Activated T-helper 17 cell treated with anti-CD3 and anti-CD28 coated beads, Interleukin-2, amount 50 U/mL, for 72 hours (primary cell): ENCODE measurements around the gene RRM1. TPM values are rescaled to one million over a fixed set of nuclear protein-coding genes. Genes with fewer than 3 reads are reported as not detected.
"Not testable (repeated sequence)": the region's sequence is repeated elsewhere in the genome, so short reads cannot be mapped to it uniquely, and the experiment has no call there.

Source experiments
- ATAC-seq: fragments of 150-1000 bp; cut with Tn5 transposase; replicated peaks from 2 replicates; pipeline ENCODE4 v1.10.0; 2021; ENCODE audit warnings: mild to moderate bottlenecking, moderate library complexity
- H3K27ac Mint-ChIP-seq: one replicate; pipeline ENCODE4 v1.8.0; 2022; ENCODE audit warnings: mixed read lengths
- H3K27me3 Mint-ChIP-seq: one replicate; pipeline ENCODE4 v1.8.0; 2022; ENCODE audit warnings: mixed read lengths
- H3K36me3 Mint-ChIP-seq: one replicate; pipeline ENCODE4 v1.8.0; 2022; ENCODE audit warnings: low read depth, mild to moderate bottlenecking, mixed read lengths
- H3K4me1 Mint-ChIP-seq: one replicate; pipeline ENCODE4 v1.8.0; 2022; ENCODE audit warnings: mixed read lengths
- H3K4me3 Mint-ChIP-seq: one replicate; pipeline ENCODE4 v1.8.0; 2022; ENCODE audit warnings: mild to moderate bottlenecking, mixed read lengths
- H3K9me3 Mint-ChIP-seq: one replicate; pipeline ENCODE4 v1.8.0; 2022; ENCODE audit warnings: mixed read lengths
- total RNA-seq, 2 donors: library from RNA; stranded (reverse); gene quantifications; one replicate each; pipeline ENCODE4 v1.2.3, GENCODE V29; 2022

The RRM1 gene
- total RNA-seq, 2 donors from 2014 or later = 193 to 204 TPM

DNA sequence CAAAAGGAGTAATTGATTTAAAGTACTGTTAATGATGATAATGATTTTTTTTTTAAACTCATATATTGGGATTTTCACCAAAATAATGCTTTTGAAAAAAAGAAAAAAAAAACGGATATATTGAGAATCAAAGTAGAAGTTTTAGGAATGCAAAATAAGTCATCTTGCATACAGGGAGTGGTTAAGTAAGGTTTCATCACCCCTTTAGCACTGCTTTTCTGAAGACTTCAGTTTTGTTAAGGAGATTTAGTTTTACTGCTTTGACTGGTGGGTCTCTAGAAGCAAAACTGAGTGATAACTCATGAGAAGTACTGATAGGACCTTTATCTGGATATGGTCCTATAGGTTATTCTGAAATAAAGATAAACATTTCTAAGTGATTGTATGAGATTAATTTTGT is 43.9 kb downstream of the RRM1 start:
- H3K4me3 Mint-ChIP-seq = no peak overlapping the region
- peaks cover 4% of the 10 kb centered on the region for H3K4me1 Mint-ChIP-seq
- H3K27me3 Mint-ChIP-seq = no peaks in the 10 kb centered on the region
- no peak for ATAC-seq
- H3K36me3 Mint-ChIP-seq = peaks cover 75% of the 10 kb centered on the region
- H3K9me3 Mint-ChIP-seq = peaks cover 5% of the 10 kb centered on the region
- no peak overlapping the region for H3K27ac Mint-ChIP-seq

DNA sequence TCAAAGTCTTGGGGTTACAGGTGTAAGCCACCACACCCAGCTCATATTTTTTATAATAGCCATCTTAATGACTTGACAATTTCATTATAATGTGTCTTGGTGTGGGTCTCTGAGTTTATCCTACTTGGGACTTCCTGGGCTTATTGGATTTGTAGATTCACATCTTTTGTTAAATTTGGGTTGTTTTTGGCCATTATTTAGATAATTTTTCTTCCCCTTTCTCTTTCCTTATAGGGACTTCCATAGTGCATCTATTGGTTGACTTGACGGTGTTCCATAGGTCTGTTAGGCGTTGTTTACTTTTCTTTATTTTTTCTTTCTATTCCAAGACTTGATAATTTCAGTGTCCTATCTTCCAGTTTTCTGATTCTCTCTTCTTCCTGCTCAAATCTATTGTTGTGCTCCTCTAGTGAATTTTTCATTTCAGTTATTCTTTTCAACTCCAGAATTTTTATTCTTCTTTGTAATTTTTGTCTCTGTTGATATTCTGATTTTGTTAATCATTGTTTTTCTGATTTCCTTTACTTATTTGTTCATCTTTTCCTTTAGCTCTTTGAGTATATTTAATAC is 45.6 kb downstream of the RRM1 start:
- peaks cover 5% of the 10 kb centered on the region for H3K9me3 Mint-ChIP-seq
- no peak for ATAC-seq
- H3K27ac Mint-ChIP-seq = no peak overlapping the region
- peaks cover 4% of the 10 kb centered on the region for H3K4me1 Mint-ChIP-seq
- H3K4me3 Mint-ChIP-seq = no peak overlapping the region
- H3K36me3 Mint-ChIP-seq = peaks cover 58% of the 10 kb centered on the region
- H3K27me3 Mint-ChIP-seq = no peaks in the 10 kb centered on the region

DNA sequence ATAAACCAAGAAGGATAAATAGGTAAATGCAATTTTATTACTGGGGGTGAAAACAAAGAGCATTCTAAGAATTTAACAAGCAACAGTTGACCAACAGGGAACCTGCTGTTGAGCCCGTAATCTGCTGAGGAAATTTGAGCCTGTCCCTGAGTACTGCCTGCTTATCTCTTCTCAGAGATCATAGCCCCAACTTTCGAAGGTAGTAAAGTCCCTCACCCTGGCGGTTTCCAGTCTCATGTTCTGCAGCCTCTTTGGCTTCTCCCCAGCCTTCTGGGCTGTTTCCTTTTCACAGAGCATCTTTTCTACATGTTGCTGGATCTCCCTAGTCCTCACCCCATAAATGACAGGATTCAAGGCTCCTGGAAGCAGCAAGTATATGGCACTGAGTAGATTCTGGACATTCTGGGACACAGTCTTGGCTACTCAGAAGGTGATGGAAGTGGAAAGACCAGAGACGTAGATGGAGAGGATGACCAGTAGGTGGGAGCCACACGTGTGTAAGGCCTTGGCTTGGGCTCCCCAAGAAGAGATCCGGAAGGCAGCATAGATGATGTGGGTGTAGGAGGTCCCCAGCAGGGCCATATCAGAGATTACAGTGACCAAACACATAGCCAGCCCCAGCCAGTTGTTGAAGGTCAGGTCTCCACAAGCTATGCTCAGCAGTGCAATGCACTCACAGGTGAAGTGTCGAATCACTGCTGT is 51.6 kb downstream of the RRM1 start:
- Mint-ChIP-seq H3K27me3 (no peaks in the 10 kb centered on the region), H3K4me3 (no peak overlapping the region), H3K27ac (no peak overlapping the region), H3K4me1 (no peaks in the 10 kb centered on the region), H3K36me3 (peaks cover 6% of the 10 kb centered on the region), H3K9me3 (no peaks in the 10 kb centered on the region)
- no peak for ATAC-seq

DNA sequence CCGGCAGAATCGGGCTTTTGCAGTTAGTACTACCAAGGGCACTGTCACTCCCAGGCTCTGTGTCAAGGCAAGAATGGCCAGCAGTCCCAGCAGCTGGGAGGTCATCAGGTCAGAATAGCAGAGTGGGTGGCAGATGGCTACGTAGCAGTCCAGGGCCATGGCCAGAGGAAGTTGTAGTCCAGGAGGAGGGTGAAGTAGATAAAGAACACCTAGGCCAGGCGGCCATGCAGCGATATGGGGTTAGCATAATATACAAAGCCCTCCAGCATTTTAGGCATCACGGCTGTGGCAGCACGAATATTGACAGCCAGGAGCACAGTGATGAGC is 52.1 kb downstream of the RRM1 start:
- ATAC-seq = no peak
- H3K9me3 Mint-ChIP-seq = no peaks in the 10 kb centered on the region

DNA sequence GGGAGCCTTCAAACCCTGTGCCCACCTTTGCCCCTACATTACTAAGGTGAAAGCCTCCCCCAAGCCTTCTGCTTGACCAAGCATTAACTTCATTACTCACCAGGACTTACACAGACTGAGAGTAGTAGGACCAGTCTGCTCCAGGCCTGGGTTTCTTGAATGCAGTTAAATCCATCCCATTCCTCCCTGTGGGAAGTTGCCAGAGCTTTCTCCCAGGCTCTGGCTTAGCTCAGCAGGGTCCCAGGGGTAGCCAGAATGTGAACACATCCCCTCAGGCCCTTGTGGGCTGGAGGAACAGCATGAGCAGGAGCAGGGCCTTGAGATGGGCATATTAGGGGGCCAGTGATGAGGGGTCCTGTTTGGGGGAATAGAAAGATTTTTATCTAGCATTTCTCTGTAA is 59.9 kb downstream of the RRM1 start:
- Mint-ChIP-seq H3K27me3 (no peaks in the 10 kb centered on the region), H3K4me1 (no peaks in the 10 kb centered on the region), H3K27ac (no peak overlapping the region), H3K36me3 (no peaks in the 10 kb centered on the region), H3K4me3 (no peak overlapping the region), H3K9me3 (no peaks in the 10 kb centered on the region)
- no peak for ATAC-seq

More for the DNA sequence above, 52.1 kb downstream of the RRM1 start:
- Mint-ChIP-seq H3K27me3 (no peaks in the 10 kb centered on the region), H3K4me1 (no peaks in the 10 kb centered on the region), H3K36me3 (peaks cover 1% of the 10 kb centered on the region), H3K27ac (peak overlapping the region; percentile 5), H3K4me3 (no peak overlapping the region)

DNA sequence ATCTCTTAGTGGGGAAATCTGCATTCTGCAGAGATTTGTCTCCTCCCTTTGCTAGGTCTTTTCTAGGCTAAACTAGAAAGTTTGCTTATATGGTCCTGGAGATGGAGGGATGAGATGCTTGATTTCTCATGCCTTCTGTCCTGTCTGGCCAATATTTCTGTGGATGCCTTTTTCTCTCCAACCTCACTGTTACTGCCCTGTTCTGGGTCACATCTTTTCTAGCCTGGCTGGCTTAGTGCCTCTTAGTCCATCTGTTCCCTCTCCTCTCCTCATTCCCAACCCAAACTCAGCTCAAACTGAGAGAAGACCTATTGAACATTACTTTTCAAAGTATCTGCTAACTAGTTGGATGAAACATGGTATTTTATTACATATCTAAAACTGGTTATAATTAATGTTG is 62.0 kb downstream of the RRM1 start:
- H3K27me3 Mint-ChIP-seq = no peaks in the 10 kb centered on the region
- no peaks in the 10 kb centered on the region for H3K4me1 Mint-ChIP-seq
- H3K36me3 Mint-ChIP-seq = no peaks in the 10 kb centered on the region
- ATAC-seq = no peak
- H3K27ac Mint-ChIP-seq = no peak overlapping the region
- H3K4me3 Mint-ChIP-seq = no peak overlapping the region
- H3K9me3 Mint-ChIP-seq = no peaks in the 10 kb centered on the region

DNA sequence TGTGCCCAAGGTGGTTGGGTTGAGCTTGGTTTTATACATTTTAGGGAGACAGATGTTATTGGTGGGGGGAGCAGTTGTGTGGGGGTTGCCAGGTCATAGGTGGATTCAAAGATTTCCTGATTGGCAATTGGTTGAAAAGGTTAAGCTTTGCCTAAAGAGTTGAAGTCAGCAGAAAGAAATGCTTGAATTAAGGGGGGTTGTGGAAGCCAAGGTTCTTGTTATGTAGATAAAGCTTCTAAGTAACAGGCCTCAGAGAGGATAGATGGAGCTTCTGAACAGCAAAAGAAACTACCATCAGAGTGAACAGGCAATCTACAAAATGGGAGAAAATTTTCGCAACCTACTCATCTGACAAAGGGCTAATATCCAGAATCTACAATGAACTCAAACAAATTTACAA is 64.2 kb downstream of the RRM1 start:
- not testable (repeated sequence) for H3K27me3 Mint-ChIP-seq, H3K36me3 Mint-ChIP-seq, ATAC-seq, H3K4me1 Mint-ChIP-seq, H3K9me3 Mint-ChIP-seq, H3K27ac Mint-ChIP-seq, H3K4me3 Mint-ChIP-seq

DNA sequence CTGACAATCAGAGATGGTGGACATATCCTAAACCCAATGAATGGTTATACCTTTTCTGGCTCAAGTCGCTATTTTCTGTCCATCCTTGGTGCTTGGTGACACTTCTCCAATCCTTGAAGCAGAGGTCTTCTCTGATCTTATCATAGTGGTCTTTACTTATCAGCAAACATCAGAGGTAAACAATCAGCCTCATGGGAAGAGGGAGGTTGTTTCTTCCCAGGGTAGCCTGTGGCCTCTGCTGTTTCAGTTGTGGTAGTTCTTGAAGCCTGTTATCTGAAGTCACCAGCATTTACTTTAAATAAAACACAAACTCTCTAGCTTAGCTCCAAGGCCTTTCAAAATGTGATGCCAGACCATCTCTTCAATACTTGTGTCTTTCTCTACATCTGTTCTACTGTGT is 66.7 kb downstream of the RRM1 start:
- Mint-ChIP-seq H3K27ac (no peak overlapping the region), H3K36me3 (no peaks in the 10 kb centered on the region), H3K9me3 (no peaks in the 10 kb centered on the region), H3K4me3 (no peak overlapping the region), H3K27me3 (no peaks in the 10 kb centered on the region), H3K4me1 (no peaks in the 10 kb centered on the region)
- ATAC-seq = no peak

DNA sequence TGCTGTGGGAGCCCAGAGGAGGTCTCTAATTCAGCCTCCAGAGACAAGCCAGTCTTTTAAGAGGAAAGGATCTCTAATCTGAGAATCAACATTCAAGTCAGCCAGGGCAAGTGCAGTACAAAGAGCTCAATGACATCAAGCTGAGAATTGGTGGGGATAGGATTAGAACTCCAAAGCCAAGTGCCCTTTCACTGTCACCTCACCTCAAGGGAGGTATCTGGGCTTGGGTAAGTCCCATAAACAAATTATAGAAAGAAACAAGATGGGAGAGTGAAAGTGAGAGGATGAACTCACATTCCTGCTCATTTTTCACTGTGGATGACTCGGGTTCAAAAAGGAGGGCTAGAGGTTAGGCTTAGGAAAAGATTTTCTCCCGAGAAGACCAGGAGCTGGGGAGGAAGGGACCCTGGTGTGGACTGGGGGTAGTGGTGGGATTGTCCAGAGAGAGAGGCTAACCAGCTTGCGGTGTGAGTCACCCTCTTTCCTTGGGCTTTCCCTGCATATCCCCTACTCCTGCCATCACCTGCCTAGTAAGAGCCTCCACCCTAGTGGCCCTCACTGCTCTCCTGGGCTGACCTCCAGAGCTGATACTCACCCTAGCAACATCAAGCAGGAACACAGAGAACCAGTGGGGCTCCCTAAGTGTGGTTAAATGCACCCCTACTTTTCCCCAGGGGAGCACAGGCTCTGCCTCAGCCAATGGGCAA is 70.4 kb downstream of the RRM1 start:
- ATAC-seq = peak; percentile 82
- Mint-ChIP-seq H3K4me1 (no peaks in the 10 kb centered on the region), H3K4me3 (no peak overlapping the region), H3K27me3 (no peaks in the 10 kb centered on the region), H3K36me3 (no peaks in the 10 kb centered on the region), H3K27ac (peak overlapping the region; percentile 34), H3K9me3 (no peaks in the 10 kb centered on the region)

DNA sequence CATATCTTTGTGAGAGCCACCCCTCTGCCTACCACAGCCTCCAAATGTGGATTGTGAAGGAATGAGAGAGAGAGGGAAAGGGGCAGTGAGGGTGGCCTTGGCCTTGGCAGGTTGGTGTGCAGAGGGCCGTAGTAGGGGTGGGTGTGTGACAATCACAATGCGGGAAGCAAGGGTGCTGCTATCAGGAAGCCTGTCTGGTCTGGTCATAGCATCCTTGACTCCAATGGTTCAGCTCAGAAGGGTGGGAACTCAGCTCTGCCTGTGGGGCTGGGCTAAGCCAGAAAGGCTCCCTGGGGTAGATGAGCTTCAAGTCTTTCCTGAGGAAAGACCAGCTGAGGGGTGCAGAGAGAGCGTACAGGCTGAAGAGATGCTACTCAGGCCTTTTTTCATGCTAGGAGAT is 72.7 kb downstream of the RRM1 start:
- Mint-ChIP-seq H3K4me1 (no peaks in the 10 kb centered on the region), H3K36me3 (no peaks in the 10 kb centered on the region), H3K4me3 (no peak overlapping the region), H3K27ac (no peak overlapping the region), H3K27me3 (no peaks in the 10 kb centered on the region), H3K9me3 (no peaks in the 10 kb centered on the region)
- ATAC-seq = no peak

DNA sequence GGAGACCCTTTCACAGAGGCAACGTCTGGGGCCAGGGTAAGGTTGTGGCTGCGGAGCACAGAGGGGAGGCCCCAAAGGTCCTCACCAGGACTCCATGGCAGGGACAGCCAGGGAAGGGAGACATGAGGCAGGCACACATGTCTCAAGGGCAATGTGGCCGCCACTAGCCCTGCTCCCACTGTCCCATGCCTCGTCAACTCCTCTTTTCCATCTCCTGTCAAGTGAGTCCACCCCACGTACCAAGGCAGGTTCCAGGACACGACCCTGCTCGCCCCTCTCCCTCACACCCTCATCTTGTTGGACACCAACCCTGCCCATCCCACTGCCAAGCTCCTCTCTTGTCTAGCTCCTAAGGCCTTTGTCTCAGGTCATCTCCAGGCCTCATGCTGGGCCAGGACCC is 73.2 kb downstream of the RRM1 start:
- no peaks in the 10 kb centered on the region for H3K4me1 Mint-ChIP-seq
- no peak overlapping the region for H3K4me3 Mint-ChIP-seq
- no peak for ATAC-seq
- no peaks in the 10 kb centered on the region for H3K9me3 Mint-ChIP-seq
- H3K27me3 Mint-ChIP-seq = no peaks in the 10 kb centered on the region
- no peak overlapping the region for H3K27ac Mint-ChIP-seq
- H3K36me3 Mint-ChIP-seq = no peaks in the 10 kb centered on the region

DNA sequence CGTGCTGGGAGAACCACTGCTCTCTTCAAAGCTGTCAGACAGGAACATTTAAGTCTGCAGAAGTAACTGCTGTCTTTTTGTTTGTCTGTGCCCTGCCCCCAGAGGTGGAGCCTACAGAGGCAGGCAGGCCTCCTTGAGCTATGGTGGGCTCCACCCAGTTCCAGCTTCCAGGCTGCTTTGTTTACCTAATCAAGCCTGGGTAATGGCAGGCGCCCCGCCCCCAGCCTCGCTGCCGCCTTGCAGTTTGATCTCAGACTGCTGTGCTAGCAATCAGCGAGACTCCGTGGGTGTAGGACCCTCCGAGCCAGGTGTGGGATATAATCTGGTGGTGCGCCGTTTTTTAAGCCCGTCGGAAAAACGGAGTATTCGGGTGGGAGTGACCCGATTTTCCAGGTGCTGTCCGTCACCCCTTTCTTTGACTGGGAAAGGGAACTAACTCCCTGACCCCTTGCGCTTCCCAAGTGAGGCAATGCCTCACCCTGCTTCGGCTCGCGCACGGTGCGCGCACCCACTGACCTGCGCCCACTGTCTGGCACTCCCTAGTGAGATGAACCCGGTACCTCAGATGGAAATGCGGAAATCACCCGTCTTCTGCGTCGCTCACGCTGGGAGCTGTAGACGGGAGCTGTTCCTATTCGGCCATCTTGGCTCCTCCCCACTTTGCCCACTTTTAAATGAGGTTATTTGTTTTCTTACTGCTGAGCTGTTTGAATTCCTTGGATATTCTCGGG is 81.2 kb downstream of the RRM1 start:
- not testable (repeated sequence) for H3K27me3 Mint-ChIP-seq, H3K9me3 Mint-ChIP-seq, H3K4me3 Mint-ChIP-seq, ATAC-seq, H3K27ac Mint-ChIP-seq, H3K4me1 Mint-ChIP-seq, H3K36me3 Mint-ChIP-seq

DNA sequence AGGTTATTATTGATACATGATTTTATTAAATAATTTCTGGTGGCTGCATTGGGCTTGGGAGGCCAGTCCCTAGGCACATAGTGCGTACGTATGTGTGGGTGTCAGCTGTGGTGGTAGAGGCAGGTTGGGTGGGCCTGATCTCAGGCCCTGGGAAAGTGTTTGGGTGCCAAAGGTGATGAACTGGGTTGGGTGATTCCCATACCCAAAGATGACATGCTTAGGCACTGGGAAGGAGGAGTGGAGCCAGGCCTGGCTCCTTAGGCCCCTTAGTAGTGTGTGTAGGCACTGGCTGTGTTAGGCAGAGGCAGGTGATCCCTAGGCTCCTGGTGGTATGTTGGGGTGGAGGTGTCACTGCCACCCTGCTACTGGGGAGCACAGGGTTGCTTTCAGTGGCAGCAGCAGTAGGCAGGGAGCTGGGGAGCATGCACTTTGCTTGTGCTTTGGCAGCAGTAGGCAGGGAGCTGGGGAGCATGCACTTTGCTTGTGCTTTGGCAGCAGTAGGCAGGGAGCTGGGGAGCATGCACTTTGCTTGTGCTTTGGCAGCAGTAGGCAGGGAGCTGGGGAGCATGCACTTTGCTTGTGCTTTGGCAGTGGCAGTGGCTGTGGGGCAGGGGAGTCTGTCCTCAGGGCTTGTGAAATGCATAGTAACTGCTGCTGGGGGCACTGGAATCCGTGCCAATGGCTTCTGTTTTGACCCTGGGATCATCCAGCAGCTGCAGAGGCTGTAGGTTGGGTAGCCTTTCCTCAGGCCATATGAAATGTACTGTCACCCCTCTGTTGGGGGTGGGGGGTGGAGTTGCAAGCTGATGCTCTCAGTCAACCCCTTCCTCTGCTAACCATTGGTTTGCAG is 84.4 kb downstream of the RRM1 start:
- H3K27ac Mint-ChIP-seq = no peak overlapping the region
- no peaks in the 10 kb centered on the region for H3K36me3 Mint-ChIP-seq
- peaks cover 7% of the 10 kb centered on the region for H3K27me3 Mint-ChIP-seq
- ATAC-seq = no peak
- H3K4me3 Mint-ChIP-seq = no peak overlapping the region
- no peaks in the 10 kb centered on the region for H3K9me3 Mint-ChIP-seq
- H3K4me1 Mint-ChIP-seq = no peaks in the 10 kb centered on the region

DNA sequence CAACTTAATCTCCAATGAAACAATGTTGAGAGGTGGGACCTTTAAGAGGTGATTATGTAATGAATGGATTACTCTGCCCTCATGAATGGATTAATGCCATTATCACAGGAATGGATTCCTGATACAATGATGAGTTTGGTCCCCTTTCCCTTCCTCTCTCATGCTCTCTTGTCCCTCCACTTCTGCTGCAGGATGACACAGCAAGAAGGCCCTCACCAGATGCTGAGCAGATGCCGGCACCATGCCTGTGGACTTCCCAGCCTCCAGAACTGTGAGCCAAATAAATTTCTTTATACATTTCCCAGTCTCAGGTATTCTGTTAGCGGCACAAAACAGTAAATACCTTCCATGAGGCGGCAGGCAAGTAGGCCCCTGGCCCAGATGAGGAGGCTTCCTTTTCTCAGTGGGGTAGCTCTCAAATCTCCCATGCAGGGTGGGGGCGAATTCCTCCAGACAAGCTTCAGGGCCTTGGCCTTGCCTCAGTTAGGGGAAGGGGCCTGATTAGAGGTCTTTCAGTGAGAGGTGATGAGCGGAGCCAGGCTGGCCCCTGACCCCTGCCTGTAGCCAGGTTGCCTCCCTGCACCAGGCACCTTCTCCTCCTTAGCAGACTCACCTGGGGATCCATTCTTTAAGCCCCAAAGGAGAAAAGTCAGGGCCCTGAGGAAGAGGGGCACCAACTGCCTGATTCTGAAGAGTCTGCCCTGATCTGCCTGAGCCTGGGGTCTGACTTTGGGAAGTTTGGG is 86.0 kb downstream of the RRM1 start:
- Mint-ChIP-seq H3K4me1 (no peaks in the 10 kb centered on the region), H3K27me3 (peaks cover 7% of the 10 kb centered on the region), H3K27ac (no peak overlapping the region), H3K9me3 (no peaks in the 10 kb centered on the region), H3K4me3 (no peak overlapping the region), H3K36me3 (no peaks in the 10 kb centered on the region)
- no peak for ATAC-seq
